ENCODE results near the gene GRPEL1. TPM values are rescaled to one million over a fixed set of nuclear protein-coding genes. Genes with fewer than 3 reads are reported as not detected.

GRPEL1 gene
- polyA plus RNA-seq, 2 of the 4 experiments (the other 2 are of a cell fraction): 45.5 to 72.0 TPM

DNA sequence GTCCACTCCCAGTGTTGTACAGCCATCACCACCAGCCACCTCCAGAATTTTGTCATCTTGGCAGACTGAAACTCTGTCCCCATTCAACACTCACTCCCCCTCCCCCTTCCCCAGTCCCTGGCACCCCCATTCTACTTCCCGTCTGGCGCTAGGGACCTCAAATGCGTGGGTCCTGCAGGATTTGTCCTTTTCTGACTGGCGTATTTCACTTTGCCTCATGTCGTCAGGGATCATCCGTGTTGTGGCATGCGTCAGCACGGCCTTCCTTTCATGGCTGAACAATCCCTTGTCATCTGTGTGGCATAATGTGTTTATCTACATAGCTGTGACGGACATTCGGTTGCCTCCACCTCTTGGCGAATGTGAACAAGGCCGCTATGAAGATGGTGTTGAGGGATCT lies 19.2 kb downstream of the GRPEL1 start:
- DNase-seq (ENCODE audit: low read depth in 1 of 2, low spot score in 1 of 2): no peak
- CTCF ChIA-PET: interaction anchor here (2.0 kb wide), 1 partner anchor 22 kb away, joined by 9 read pairs; no protein-coding TSS in a partner anchor
- Histone ChIP-seq H3K4me2 (no peak overlapping the region), H3K9me3 (no peaks in the 10 kb centered on the region), H3K4me3 (no peak overlapping the region), H3K4me1 (peaks cover 8% of the 10 kb centered on the region; the same call in 2 of the 3 replicates), H3K27ac (no peak overlapping the region)
- POLR2A ChIA-PET: no interaction called here
- TF ChIP-seq, protein P1, sequence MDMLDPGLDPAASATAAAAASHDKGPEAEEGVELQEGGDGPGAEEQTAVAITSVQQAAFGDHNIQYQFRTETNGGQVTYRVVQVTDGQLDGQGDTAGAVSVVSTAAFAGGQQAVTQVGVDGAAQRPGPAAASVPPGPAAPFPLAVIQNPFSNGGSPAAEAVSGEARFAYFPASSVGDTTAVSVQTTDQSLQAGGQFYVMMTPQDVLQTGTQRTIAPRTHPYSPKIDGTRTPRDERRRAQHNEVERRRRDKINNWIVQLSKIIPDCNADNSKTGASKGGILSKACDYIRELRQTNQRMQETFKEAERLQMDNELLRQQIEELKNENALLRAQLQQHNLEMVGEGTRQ (IDR thresholded peaks at IDR 0.05): no peak
- TF ChIP-seq HOXB13 (CRISPR knock-in tag; IDR thresholded peaks at IDR 0.05; ENCODE audit: low read depth) (no peak), RFX5 (IDR thresholded peaks at IDR 0.05) (no peak), RNF2 (IDR thresholded peaks at IDR 0.05; ENCODE audit: borderline replicate concordance, low read depth) (no peak), KDM5A (IDR thresholded peaks at IDR 0.05) (no peak), TP53 (CRISPR knock-in tag; IDR thresholded peaks at IDR 0.05) (no peak), MYC (IDR thresholded peaks at IDR 0.05; ENCODE audit: borderline replicate concordance, low read length) (no peak)
- TF ChIP-seq, protein P2, sequence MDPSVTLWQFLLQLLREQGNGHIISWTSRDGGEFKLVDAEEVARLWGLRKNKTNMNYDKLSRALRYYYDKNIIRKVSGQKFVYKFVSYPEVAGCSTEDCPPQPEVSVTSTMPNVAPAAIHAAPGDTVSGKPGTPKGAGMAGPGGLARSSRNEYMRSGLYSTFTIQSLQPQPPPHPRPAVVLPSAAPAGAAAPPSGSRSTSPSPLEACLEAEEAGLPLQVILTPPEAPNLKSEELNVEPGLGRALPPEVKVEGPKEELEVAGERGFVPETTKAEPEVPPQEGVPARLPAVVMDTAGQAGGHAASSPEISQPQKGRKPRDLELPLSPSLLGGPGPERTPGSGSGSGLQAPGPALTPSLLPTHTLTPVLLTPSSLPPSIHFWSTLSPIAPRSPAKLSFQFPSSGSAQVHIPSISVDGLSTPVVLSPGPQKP (IDR thresholded peaks at IDR 0.05; ENCODE audit: low read depth, low read length): no peak
- TF ChIP-seq, protein P3, sequence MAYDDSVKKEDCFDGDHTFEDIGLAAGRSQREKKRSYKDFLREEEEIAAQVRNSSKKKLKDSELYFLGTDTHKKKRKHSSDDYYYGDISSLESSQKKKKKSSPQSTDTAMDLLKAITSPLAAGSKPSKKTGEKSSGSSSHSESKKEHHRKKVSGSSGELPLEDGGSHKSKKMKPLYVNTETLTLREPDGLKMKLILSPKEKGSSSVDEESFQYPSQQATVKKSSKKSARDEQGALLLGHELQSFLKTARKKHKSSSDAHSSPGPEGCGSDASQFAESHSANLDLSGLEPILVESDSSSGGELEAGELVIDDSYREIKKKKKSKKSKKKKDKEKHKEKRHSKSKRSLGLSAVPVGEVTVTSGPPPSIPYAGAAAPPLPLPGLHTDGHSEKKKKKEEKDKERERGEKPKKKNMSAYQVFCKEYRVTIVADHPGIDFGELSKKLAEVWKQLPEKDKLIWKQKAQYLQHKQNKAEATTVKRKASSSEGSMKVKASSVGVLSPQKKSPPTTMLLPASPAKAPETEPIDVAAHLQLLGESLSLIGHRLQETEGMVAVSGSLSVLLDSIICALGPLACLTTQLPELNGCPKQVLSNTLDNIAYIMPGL (CRISPR knock-in tag; IDR thresholded peaks at IDR 0.05; ENCODE audit: borderline replicate concordance): no peak
- WGBS (ENCODE audit: missing lambda C conversion rate): 93% methylated on average over 12 of the region's 12 CpGs
- no peak for ATAC-seq
- FAIRE-seq: no peak

DNA sequence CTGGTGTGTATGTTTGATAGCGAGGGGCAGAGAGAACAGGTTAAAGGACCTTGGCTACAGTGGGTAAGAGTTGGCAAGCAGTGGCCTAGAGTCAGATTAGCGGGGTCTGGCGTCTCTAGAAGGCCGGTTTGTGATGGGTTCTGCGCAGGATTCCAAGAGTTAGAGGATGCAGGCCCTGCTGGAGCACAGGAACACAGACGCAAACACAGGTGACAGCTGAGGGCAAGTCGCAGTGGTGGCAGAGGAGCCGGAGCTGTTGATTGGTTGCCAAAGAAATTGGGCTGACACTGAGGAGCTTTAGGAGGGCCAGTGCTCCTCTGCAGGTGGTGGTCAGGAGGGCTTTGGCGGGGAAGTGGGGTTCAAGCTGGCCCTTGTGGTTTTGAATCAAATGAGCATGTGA lies 20.9 kb downstream of the GRPEL1 start:
- TF ChIP-seq CBX8 (IDR thresholded peaks at IDR 0.05) (no peak), ZC3H11A (IDR thresholded peaks at IDR 0.05) (no peak), NFE2L2 (conservative IDR thresholded peaks at IDR 0.05; ENCODE audit: low read length) (no peak), EP300 (IDR thresholded peaks at IDR 0.05) (no peak), CEBPB (IDR thresholded peaks at IDR 0.05) (no peak), CHD2 (IDR thresholded peaks at IDR 0.05; ENCODE audit: low read length, partially characterized antibody) (no peak), KDM1A (IDR thresholded peaks at IDR 0.05; ENCODE audit: low read depth) (no peak), TFCP2L1 (CRISPR knock-in tag; IDR thresholded peaks at IDR 0.05) (no peak), KDM5A (IDR thresholded peaks at IDR 0.05) (no peak), HDAC2 (IDR thresholded peaks at IDR 0.05) (no peak), ZFP36 (IDR thresholded peaks at IDR 0.05; ENCODE audit: borderline replicate concordance, partially characterized antibody) (no peak)
- TF ChIP-seq, protein P1 (IDR thresholded peaks at IDR 0.05): no peak
- TF ChIP-seq, protein P4, sequence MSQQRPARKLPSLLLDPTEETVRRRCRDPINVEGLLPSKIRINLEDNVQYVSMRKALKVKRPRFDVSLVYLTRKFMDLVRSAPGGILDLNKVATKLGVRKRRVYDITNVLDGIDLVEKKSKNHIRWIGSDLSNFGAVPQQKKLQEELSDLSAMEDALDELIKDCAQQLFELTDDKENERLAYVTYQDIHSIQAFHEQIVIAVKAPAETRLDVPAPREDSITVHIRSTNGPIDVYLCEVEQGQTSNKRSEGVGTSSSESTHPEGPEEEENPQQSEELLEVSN (IDR thresholded peaks at IDR 0.05; ENCODE audit: borderline replicate concordance, low read depth): no peak
- TF ChIP-seq, protein P5, sequence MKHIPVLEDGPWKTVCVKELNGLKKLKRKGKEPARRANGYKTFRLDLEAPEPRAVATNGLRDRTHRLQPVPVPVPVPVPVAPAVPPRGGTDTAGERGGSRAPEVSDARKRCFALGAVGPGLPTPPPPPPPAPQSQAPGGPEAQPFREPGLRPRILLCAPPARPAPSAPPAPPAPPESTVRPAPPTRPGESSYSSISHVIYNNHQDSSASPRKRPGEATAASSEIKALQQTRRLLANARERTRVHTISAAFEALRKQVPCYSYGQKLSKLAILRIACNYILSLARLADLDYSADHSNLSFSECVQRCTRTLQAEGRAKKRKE (CRISPR knock-in tag; IDR thresholded peaks at IDR 0.05; ENCODE audit: low read depth): no peak
- no peak overlapping the region for H3K27ac ChIP-seq
- no peak for FAIRE-seq
- DNase-seq (ENCODE audit: low read depth in 1 of 2, low spot score in 1 of 2): no peak
- no peak for ATAC-seq
- H3K4me3 ChIP-seq: no peak overlapping the region
- no peak overlapping the region for H3K4me2 ChIP-seq
- no peaks in the 10 kb centered on the region for H3K9me3 ChIP-seq
- POLR2A ChIA-PET: no interaction called here
- H3K4me1 ChIP-seq: peaks cover 8% of the 10 kb centered on the region; the same call in 2 of the 3 replicates
- CTCF ChIA-PET: interaction anchor here (1.3 to 2.3 kb wide), 3 partner anchors 9 to 327 kb away, joined by 4 to 9 read pairs (median 6); no protein-coding TSS in a partner anchor
- WGBS (ENCODE audit: missing lambda C conversion rate): 96% methylated on average over 9 of the region's 9 CpGs

Data from A549 (cell line).